OCI-LY3 (cell line): ENCODE data around the gene APLF.

Experiments
- H2AFZ ChIP-seq: fragments of 200-600, 300-600 bp; shearing (Covaris generic); 2 replicates; pipeline ENCODE4 v1.6.0; 2014; ENCODE audit warnings: antibody characterized with exemption, low read depth, low read length
- H3K27ac ChIP-seq: fragments of 200-600, 300-600 bp; sonication (generic); 2 replicates; pipeline ENCODE4 v1.5.1; 2014; ENCODE audit warnings: mild to moderate bottlenecking, low read length, moderate library complexity, mixed read lengths
- H3K27me3 ChIP-seq: fragments of 200-600, 300-600 bp; sonication (generic); 2 replicates; pipeline ENCODE4 v1.6.1; 2014; ENCODE audit warnings: low read depth, low read length, mixed read lengths
- H3K36me3 ChIP-seq: fragments of 200-600, 300-600 bp; sonication (generic); replicated peaks from 2 replicates; pipeline ENCODE3; 2014; ENCODE audit warnings: low read depth, low read length, mixed read lengths
- H3K4me1 ChIP-seq: fragments of 300-600, 200-600 bp; sonication (generic); 2 replicates; pipeline ENCODE4 v1.6.1; 2014; ENCODE audit warnings: low read length, mixed read lengths
- H3K4me2 ChIP-seq: fragments of 200-600, 300-600 bp; sonication (generic); 2 replicates; pipeline ENCODE4 v1.6.1; 2014; ENCODE audit warnings: low read length, mixed read lengths
- H3K4me3 ChIP-seq: fragments of 300-600, 200-600 bp; sonication (generic); 2 replicates; pipeline ENCODE4 v1.5.1; 2014; ENCODE audit warnings: antibody characterized with exemption, mild to moderate bottlenecking, low read length, moderate library complexity
- H3K79me2 ChIP-seq: fragments of 300-600, 200-600 bp; shearing (Covaris generic); 2 replicates; pipeline ENCODE4 v1.6.1; 2014; ENCODE audit warnings: mild to moderate bottlenecking, low read length, mixed read lengths
- H3K9ac ChIP-seq: fragments of 300-600, 200-600 bp; shearing (Covaris generic); 2 replicates; pipeline ENCODE4 v1.6.0; 2014; ENCODE audit warnings: mild to moderate bottlenecking, low read length, moderate library complexity
- H3K9me3 ChIP-seq: fragments of 200-600, 300-600 bp; shearing (Covaris generic); 2 replicates; pipeline ENCODE4 v1.6.1; 2014; ENCODE audit warnings: low read length, mixed read lengths; ENCODE audit not compliant: insufficient read depth
- H4K20me1 ChIP-seq: fragments of 200-600, 300-600 bp; sonication (generic); 2 replicates; pipeline ENCODE4 v1.6.1; 2016; ENCODE audit warnings: low read length, mixed read lengths; ENCODE audit not compliant: insufficient read depth
- EZH2phosphoT487 ChIP-seq: fragments of 200-600 bp; shearing (Covaris generic); IDR thresholded peaks from 2 replicates; pipeline ENCODE4 v1.6.1; 2018; ENCODE audit warnings: antibody characterized with exemption, mixed run types, low read depth
- TF ChIP-seq, protein P1 (sequence below): fragments of 200-600, 300-600 bp; sonication (generic); IDR thresholded peaks from 2 replicates; pipeline ENCODE4 v1.5.1; 2014; ENCODE audit warnings: antibody characterized with exemption, low read length, low read depth

The APLF gene

DNA sequence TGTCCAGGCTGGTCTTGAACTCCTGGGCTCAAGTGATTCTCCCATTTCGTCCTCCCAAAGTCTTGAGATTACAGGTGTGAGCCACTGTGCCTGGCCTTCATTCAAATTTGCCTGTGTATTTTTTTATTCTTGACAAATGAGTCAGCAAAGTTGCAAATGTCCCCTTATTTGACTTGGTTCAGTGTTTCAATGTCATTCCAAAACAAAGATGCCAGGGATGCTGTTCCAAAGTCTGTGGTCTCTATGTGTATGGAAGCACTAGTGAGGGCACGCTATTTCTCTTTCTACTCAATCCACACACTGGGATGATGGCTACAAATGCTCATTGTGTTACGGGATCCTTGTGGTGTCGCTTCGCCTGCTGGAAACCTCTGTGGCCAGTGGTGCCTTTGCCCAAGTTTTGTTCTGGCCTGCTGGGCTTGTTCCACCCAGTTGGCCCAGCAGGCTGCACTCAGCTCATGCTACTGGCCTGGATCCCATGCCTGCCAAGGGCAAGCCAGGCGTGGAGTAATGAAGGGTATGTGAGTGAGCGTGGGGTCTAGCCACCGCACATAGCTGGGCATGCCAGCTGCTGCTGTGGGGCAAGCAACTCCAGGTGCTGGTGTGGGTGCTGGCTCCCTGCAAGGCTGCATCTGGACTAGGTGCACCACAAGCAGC, 35.9 kb upstream of the APLF start:
- Histone ChIP-seq H3K4me3 (no peak overlapping the region), H3K4me1 (peaks cover 36% of the 10 kb centered on the region), H2AFZ (no peak overlapping the region), H3K4me2 (no peak overlapping the region), H3K79me2 (no peaks in the 10 kb centered on the region), H3K27me3 (no peaks in the 10 kb centered on the region), H3K9me3 (no peaks in the 10 kb centered on the region), H4K20me1 (no peaks in the 10 kb centered on the region), H3K36me3 (no peaks in the 10 kb centered on the region), H3K27ac (no peak overlapping the region), H3K9ac (no peak overlapping the region)
- TF ChIP-seq, protein P1, sequence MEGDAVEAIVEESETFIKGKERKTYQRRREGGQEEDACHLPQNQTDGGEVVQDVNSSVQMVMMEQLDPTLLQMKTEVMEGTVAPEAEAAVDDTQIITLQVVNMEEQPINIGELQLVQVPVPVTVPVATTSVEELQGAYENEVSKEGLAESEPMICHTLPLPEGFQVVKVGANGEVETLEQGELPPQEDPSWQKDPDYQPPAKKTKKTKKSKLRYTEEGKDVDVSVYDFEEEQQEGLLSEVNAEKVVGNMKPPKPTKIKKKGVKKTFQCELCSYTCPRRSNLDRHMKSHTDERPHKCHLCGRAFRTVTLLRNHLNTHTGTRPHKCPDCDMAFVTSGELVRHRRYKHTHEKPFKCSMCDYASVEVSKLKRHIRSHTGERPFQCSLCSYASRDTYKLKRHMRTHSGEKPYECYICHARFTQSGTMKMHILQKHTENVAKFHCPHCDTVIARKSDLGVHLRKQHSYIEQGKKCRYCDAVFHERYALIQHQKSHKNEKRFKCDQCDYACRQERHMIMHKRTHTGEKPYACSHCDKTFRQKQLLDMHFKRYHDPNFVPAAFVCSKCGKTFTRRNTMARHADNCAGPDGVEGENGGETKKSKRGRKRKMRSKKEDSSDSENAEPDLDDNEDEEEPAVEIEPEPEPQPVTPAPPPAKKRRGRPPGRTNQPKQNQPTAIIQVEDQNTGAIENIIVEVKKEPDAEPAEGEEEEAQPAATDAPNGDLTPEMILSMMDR, result no peak

DNA sequence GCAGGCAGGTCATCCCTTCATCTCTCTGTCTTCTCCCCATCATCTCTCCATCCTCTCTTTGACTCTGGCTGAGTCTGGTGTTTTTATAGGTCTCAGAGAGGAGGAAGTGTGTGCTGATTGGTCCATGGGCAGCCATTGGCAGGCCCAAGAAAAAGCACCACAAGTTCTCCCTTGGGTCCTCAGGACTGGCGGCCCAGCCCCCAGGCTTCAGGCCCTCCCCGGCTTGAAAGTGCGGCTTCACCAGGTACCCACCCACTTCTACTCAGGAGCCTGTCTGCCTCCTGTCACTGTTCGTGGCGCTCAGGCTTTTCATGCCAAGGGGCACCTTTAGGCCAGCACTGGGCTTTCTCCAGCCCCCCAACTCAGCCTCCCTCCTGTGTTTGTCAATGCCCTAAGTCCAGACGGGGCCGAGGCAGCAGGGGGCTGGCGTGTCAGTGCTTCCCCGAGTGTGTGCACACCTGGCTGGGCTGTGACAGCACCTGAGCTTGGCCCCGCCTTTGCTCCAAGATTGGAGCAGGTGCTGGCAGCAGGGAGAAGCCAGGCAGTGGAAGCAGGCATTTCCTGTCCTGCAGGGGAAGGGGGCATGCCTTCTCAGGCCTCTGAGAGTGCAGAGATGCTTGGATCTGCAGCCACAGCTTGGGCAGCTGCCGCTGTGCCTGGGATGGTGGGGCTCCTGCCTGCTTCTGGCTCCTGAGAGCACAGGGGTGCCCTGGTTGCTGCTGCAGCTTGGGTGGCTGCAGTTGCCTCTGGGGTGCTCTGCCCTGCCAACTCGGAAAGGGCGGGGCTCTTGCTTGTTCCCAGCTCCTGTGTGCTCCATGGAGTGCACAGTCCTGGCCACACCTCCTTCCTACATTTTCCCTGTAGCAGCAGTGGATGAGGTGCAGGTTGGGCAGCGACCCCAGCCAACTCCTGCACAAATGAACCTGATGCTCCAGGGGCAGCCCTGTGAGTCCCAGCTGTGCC, 34.4 kb upstream of the APLF start:
- no peak overlapping the region for H3K9ac ChIP-seq
- H3K27ac ChIP-seq, result no peak overlapping the region
- TF ChIP-seq, protein P1, result no peak
- no peak for TF ChIP-seq EZH2phosphoT487
- no peak overlapping the region for H3K4me3 ChIP-seq
- peaks cover 23% of the 10 kb centered on the region for H3K4me1 ChIP-seq
- no peaks in the 10 kb centered on the region for H3K27me3 ChIP-seq
- H3K79me2 ChIP-seq, result no peaks in the 10 kb centered on the region
- no peaks in the 10 kb centered on the region for H3K9me3 ChIP-seq
- no peak overlapping the region for H2AFZ ChIP-seq
- H4K20me1 ChIP-seq, result no peaks in the 10 kb centered on the region
- no peak overlapping the region for H3K4me2 ChIP-seq
- no peaks in the 10 kb centered on the region for H3K36me3 ChIP-seq

DNA sequence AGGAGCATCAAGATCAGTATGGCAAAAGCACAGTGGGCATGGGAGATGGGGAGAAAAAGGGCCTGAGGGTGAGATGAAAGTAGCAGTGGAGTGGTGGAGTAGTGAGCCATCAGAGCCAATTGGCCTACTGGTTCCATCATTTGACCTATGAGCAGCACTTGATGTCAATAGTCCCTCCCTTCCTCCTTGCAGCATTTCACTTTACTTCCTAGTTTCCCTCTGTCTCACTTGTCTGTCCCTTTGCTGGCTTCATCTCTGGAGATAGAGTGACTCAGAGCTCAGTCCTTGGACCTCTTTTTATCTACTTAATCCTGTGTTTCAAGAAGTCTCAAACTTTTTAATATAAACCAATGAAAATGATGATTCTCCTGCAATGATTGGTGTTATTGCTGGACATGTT, 32.4 kb upstream of the APLF start:
- Histone ChIP-seq H3K9me3 (no peaks in the 10 kb centered on the region), H3K36me3 (no peaks in the 10 kb centered on the region), H3K4me2 (peak overlapping the region; percentile 26; the same call in 1 of the 2 replicates), H2AFZ (peak overlapping the region; percentile 82), H3K79me2 (no peaks in the 10 kb centered on the region), H4K20me1 (no peaks in the 10 kb centered on the region), H3K4me1 (peaks cover 34% of the 10 kb centered on the region), H3K27ac (no peak overlapping the region), H3K9ac (no peak overlapping the region), H3K4me3 (no peak overlapping the region), H3K27me3 (no peaks in the 10 kb centered on the region)
- no peak for TF ChIP-seq EZH2phosphoT487
- TF ChIP-seq, protein P1, result no peak

DNA sequence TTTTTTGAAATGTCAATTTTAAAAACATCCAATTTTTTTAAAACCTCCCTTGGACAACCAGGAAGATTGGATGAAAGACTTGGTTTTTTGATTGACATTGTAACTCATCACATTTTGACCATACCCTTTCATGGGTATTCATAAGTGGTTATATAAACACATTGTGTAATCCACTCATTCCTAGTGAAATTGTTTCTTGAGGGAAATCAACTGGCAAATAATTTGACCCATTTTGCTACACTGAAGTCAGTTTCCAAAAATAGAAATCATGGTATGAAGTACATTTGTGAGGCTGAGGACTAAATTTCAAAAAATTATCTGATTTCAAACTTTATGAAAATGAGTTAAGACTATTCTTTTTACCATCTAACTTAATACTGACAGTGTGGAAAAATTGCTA, 31.8 kb upstream of the APLF start:
- Histone ChIP-seq H2AFZ (peak overlapping the region; percentile 82; the same call in 1 of the 2 replicates), H3K27me3 (no peaks in the 10 kb centered on the region)
- TF ChIP-seq EZH2phosphoT487, result no peak
- TF ChIP-seq, protein P1, result no peak

More for the DNA sequence above, 31.8 kb upstream of the APLF start:
- no peaks in the 10 kb centered on the region for H3K79me2 ChIP-seq
- H3K4me3 ChIP-seq, result no peak overlapping the region
- no peaks in the 10 kb centered on the region for H3K36me3 ChIP-seq
- H3K9ac ChIP-seq, result no peak overlapping the region
- H3K4me1 ChIP-seq, result peaks cover 41% of the 10 kb centered on the region
- H3K4me2 ChIP-seq, result peak overlapping the region; percentile 26; the same call in 1 of the 2 replicates
- no peaks in the 10 kb centered on the region for H3K9me3 ChIP-seq
- H3K27ac ChIP-seq, result no peak overlapping the region
- no peaks in the 10 kb centered on the region for H4K20me1 ChIP-seq
